K562 (cell line): ENCODE measurements around the gene GLRX3. TPM values are rescaled to one million over a fixed set of nuclear protein-coding genes. Genes with fewer than 3 reads are reported as not detected.

Source experiments
- ATF1 ChIP-seq, 2 experiments: fragments of 450-650 bp in 1 of 2; IDR thresholded peaks; 2 replicates each; pipeline ENCODE4 v1.6.1; 2016; ENCODE audit warnings: missing compliant biosample characterization in 1 of 2, missing genetic modification characterization in 1 of 2
- CHD2 ChIP-seq: IDR thresholded peaks from 2 replicates; pipeline ENCODE4 v1.6.1; 2011; ENCODE audit warnings: low read depth, low read length
- CREM ChIP-seq: IDR thresholded peaks from 2 replicates; pipeline ENCODE4 v1.6.1; 2014; ENCODE audit warnings: antibody characterized with exemption, low read depth
- FOS ChIP-seq: IDR thresholded peaks from 3 replicates; pipeline ENCODE4 v1.6.1; 2011; ENCODE audit not compliant: insufficient read length; ENCODE audit errors: extremely low read depth
- FOXJ2 ChIP-seq: fragments of 200-800 bp; sonication (Bioruptor generic); IDR thresholded peaks from 2 replicates; pipeline ENCODE4 v1.6.1; 2016; ENCODE audit warnings: missing genetic modification characterization, missing compliant biosample characterization
- HCFC1 ChIP-seq: IDR thresholded peaks from 2 replicates; pipeline ENCODE4 v1.6.1; 2012; ENCODE audit warnings: low read depth, low read length, improper control_type of control experiment
- ILK ChIP-seq: fragments of 450-650 bp; IDR thresholded peaks from 2 replicates; pipeline ENCODE4 v1.6.1; 2016; ENCODE audit warnings: missing genetic modification characterization, low read depth, mild to moderate bottlenecking, missing compliant biosample characterization, moderate library complexity, borderline replicate concordance
- NR2C2 ChIP-seq, 2 experiments: fragments of 200-800 bp in 1 of 2; sonication (Bioruptor generic) in 1 of 2; sonication (generic) in 1 of 2; formaldehyde crosslinking in 1 of 2; IDR thresholded peaks; 2 replicates each; pipeline versions ENCODE4 v1.6.1 to v1.8.0; 2016 to 2022; ENCODE audit warnings: mild to moderate bottlenecking in 1 of 2, missing compliant biosample characterization in 1 of 2, missing genetic modification characterization in 1 of 2, missing genetic modification reagents in 1 of 2
- PBX2 ChIP-seq, 2 experiments: IDR thresholded peaks in 1 of 2; conservative IDR thresholded peaks in 1 of 2; 2 replicates each; pipeline ENCODE4 v1.6.1; 2016; ENCODE audit warnings: low read depth in 2 of 2, mild to moderate bottlenecking in 1 of 2, missing compliant biosample characterization in 1 of 2, missing genetic modification characterization in 1 of 2, moderate library complexity in 1 of 2
- PHF20 ChIP-seq: fragments of 450-650 bp; IDR thresholded peaks from 2 replicates; pipeline ENCODE4 v1.6.1; 2018; ENCODE audit not compliant: partially characterized antibody
- RBFOX2 ChIP-seq: fragments of 200-400 bp; formaldehyde crosslinking; IDR thresholded peaks from 2 replicates; pipeline ENCODE4 v1.6.1; 2017; ENCODE audit warnings: low read depth, mild to moderate bottlenecking, low read length, moderate library complexity
- RCOR1 ChIP-seq, 2 experiments: IDR thresholded peaks; 2 replicates each; pipeline ENCODE4 v1.6.1; 2012; ENCODE audit warnings: low read depth in 2 of 2, low read length in 2 of 2, borderline replicate concordance in 1 of 2, improper control_type of control experiment in 1 of 2
- SLC30A9 ChIP-seq: fragments of 250-450 bp; sonication (Bioruptor Pico); IDR thresholded peaks from 2 replicates; pipeline ENCODE4 v1.8.0; 2022; ENCODE audit warnings: mild to moderate bottlenecking, moderate library complexity
- THAP12 ChIP-seq: fragments of 250-450 bp; sonication (Bioruptor Pico); IDR thresholded peaks from 2 replicates; pipeline ENCODE4 v1.9.0; 2021; ENCODE audit warnings: mild to moderate bottlenecking, inconsistent platforms
- TOE1 ChIP-seq, 2 experiments: fragments of 450-650 bp in 1 of 2; sonication (generic) in 1 of 2; formaldehyde crosslinking in 1 of 2; IDR thresholded peaks; 2 replicates each; pipeline versions ENCODE4 v1.7.1 to v1.8.0; 2016 to 2022; ENCODE audit warnings: borderline replicate concordance in 2 of 2, mild to moderate bottlenecking in 2 of 2, antibody characterized with exemption in 1 of 2, inconsistent platforms in 1 of 2, low read depth in 1 of 2, missing genetic modification reagents in 1 of 2, moderate library complexity in 1 of 2
- ZNF165 ChIP-seq: fragments of 250-450 bp; sonication (Bioruptor Pico); IDR thresholded peaks from 2 replicates; pipeline ENCODE4 v1.4.0; 2020; ENCODE audit warnings: borderline replicate concordance
- ZNF408 ChIP-seq: fragments of 250-450 bp; sonication (Bioruptor Pico); IDR thresholded peaks from 2 replicates; pipeline ENCODE4 v1.4.0; 2020; ENCODE audit warnings: low read depth, mild to moderate bottlenecking, moderate library complexity
- ZNF41 ChIP-seq: fragments of 250-450 bp; sonication (Bioruptor Pico); conservative IDR thresholded peaks from 2 replicates; pipeline ENCODE4 v1.4.0; 2020; ENCODE audit warnings: mild to moderate bottlenecking
- ZNF445 ChIP-seq: fragments of 250-450 bp; sonication (Bioruptor Pico); IDR thresholded peaks from 2 replicates; pipeline ENCODE4 v1.4.0; 2020; ENCODE audit warnings: low read depth, mild to moderate bottlenecking, moderate library complexity
- ZNF561 ChIP-seq: fragments of 450-650 bp; formaldehyde crosslinking; conservative IDR thresholded peaks from 2 replicates; pipeline ENCODE4 v1.4.0; 2020; ENCODE audit warnings: mild to moderate bottlenecking, moderate library complexity
- polyA plus RNA-seq, 8 experiments: library from polyadenylated mRNA; depleted of rRNA in 4 of 8; stranded (reverse) in 5 of 8; unstranded in 3 of 8; fragments of >200 nt; fragmentation: Nextera tagmentation in 2 of 8; fragmentation: Illumina TruSeq in 1 of 8; extraction: Ambion mirVana in 2 of 8; extraction: Trizol in 1 of 8; gene quantifications; 2 replicates each; pipeline versions ENCODE4 v1.2.1 to v1.2.3, GENCODE V29; 2011 to 2014; ENCODE audit warnings: inconsistent platforms in 1 of 8, missing spikeins in 1 of 8
- total RNA-seq, 7 experiments: library from RNA; depleted of rRNA in 6 of 7; stranded (reverse); fragments of >200 nt in 6 of 7; fragmentation: Illumina TruSeq in 2 of 7; extraction: Trizol in 2 of 7; gene quantifications; 2 replicates each; pipeline versions ENCODE4 v1.2.1 to v1.2.3, GENCODE V29; 2011 to 2021; ENCODE audit warnings: low replicate concordance in 1 of 7

GLRX3 gene
- total and polyA plus RNA-seq, 9 of the 15 experiments (the other 6 are each of a cell fraction or from before 2014, with no cell fraction given), result 115 to 190 (median 169) TPM

GRCh38 chr10:130111113-130111851, 24.9 kb upstream of the GLRX3 start (continued):
- TF ChIP-seq NR2C2 (CRISPR knock-in tag; IDR thresholded peaks at IDR 0.05) (no peak), NR2C2 (tag; IDR thresholded peaks at IDR 0.05) (peak; percentile 82), CREM (peak; percentile 46), ZNF408 (CRISPR knock-in tag) (no peak), PBX2 (CRISPR knock-in tag; IDR thresholded peaks at IDR 0.05; ENCODE audit: low read depth) (no peak), PBX2 (tag; conservative IDR thresholded peaks at IDR 0.05; ENCODE audit: low read depth) (peak; percentile 86), ZNF561 (CRISPR knock-in tag) (no peak), ZNF445 (no peak), PHF20 (peak; percentile 15), FOS (peak; percentile 89), ILK (tag) (no peak), ATF1 (CRISPR knock-in tag; IDR thresholded peaks at IDR 0.05) (no peak), ATF1 (tag; IDR thresholded peaks at IDR 0.05) (no peak), RCOR1 (IDR thresholded peaks at IDR 0.05; ENCODE audit: borderline replicate concordance in 1 of 2, low read depth in 2 of 2, low read length in 2 of 2) (0 out of 4 replicates have a peak, but pooled peaks of 1 of the 2 experiments have one; percentile 6), TOE1 (IDR thresholded peaks at IDR 0.05; ENCODE audit: borderline replicate concordance) (peak; percentile 9; the same call in 1 of the 2 replicates), TOE1 (CRISPR knock-in tag; IDR thresholded peaks at IDR 0.05; ENCODE audit: borderline replicate concordance, low read depth) (no peak), RBFOX2 (0 out of 2 replicates have a peak, but pooled peaks have one; percentile 51), SLC30A9 (CRISPR knock-in tag) (no peak), HCFC1 (peak; percentile 84), ZNF41 (CRISPR knock-in tag) (no peak), FOXJ2 (tag) (peak; percentile 81; the same call in 1 of the 2 replicates), THAP12 (CRISPR knock-in tag) (0 out of 2 replicates have a peak, but pooled peaks have one; percentile 15), ZNF165 (no peak), CHD2 (peak; percentile 70)
